Measurements from ENCODE around the gene RAD51B. TPM values are rescaled to one million over a fixed set of nuclear protein-coding genes. Genes with fewer than 3 reads are reported as not detected.

RAD51B gene
- total RNA-seq, 1 experiment from 2014 or later = 20.0 TPM

- H4K20me1 ChIP-seq (ENCODE audit: insufficient read depth) = no peaks in the 10 kb centered on the region
- ATAC-seq (no peak), DNase-seq (ENCODE audit: low read depth, low spot score) (no peak)
- ChIA-PET POLR2A (no interaction called here), CTCF (no interaction called here), RAD21 (ENCODE audit: low non-redundant PET in 1 of 2, low total read pairs in 2 of 2, uncharacterized antibody in 2 of 2, unreplicated experiment in 2 of 2) (no interaction called here)
- H3K27me3 ChIP-seq (ENCODE audit: insufficient read depth, low read length) = no peaks in the 10 kb centered on the region
- H3K9ac ChIP-seq (ENCODE audit: low read length) = no peak overlapping the region
- BruUV-seq (replicated peaks) = no TSS peak
- no peaks in the 10 kb centered on the region for H3K36me3 ChIP-seq (ENCODE audit: control insufficient read depth in 1 of 2, insufficient read depth in 2 of 2, low read length in 2 of 2)
- H3K4me1 ChIP-seq (ENCODE audit: control insufficient read depth in 1 of 2, insufficient read depth in 2 of 2, low read length in 2 of 2) = 0 out of 4 replicates have a peak, but pooled peaks cover 0 to 2% of the 10 kb centered on the region in 2 experiments
- H3K4me3 ChIP-seq (replicated peaks in 1 of 2; ENCODE audit: low read depth in 1 of 2, low read length in 2 of 2) = no peak overlapping the region
- no peaks in the 10 kb centered on the region for H3K9me3 ChIP-seq (ENCODE audit: control insufficient read depth in 1 of 2, insufficient read depth in 1 of 2, low read depth in 1 of 2, low read length in 2 of 2)
- H3K27ac ChIP-seq (ENCODE audit: low read depth, low read length) = no peak overlapping the region
- no peaks in the 10 kb centered on the region for H3K9me2 ChIP-seq (ENCODE audit: insufficient read depth)
- intact Hi-C loops (cut with micrococcal nuclease) = no loop called here
- no peak overlapping the region for H2AFZ ChIP-seq (ENCODE audit: low read depth, low read length, poor library complexity, severe bottlenecking)
- TF ChIP-seq EGR1 (IDR thresholded peaks at IDR 0.05; ENCODE audit: low read depth) (no peak), RAD21 (IDR thresholded peaks at IDR 0.05; ENCODE audit: low read depth) (no peak), ZFX (IDR thresholded peaks at IDR 0.05) (no peak), SP1 (IDR thresholded peaks at IDR 0.05; ENCODE audit: low read depth) (no peak), JUND (IDR thresholded peaks at IDR 0.05) (no peak), YY1 (IDR thresholded peaks at IDR 0.05; ENCODE audit: extremely low read depth, insufficient replicate concordance, low read depth, low read length) (no peak), CTCF (IDR thresholded peaks at IDR 0.05 in 2 of 3, conservative IDR thresholded peaks at IDR 0.05 in 1 of 3; ENCODE audit: borderline replicate concordance in 1 of 3, insufficient read depth in 1 of 3, low read depth in 2 of 3, low read length in 2 of 3) (no peak), POLR2A (IDR thresholded peaks at IDR 0.05; ENCODE audit: borderline replicate concordance, extremely low read depth, insufficient read depth, insufficient read length) (no peak), REST (IDR thresholded peaks at IDR 0.05; ENCODE audit: low read depth) (no peak), TCF7L2 (IDR thresholded peaks at IDR 0.05; ENCODE audit: borderline replicate concordance, extremely low read depth, insufficient read depth, insufficient read length) (no peak), ZNF274 (IDR thresholded peaks at IDR 0.05; ENCODE audit: low read depth, low read length) (no peak), ATF3 (IDR thresholded peaks at IDR 0.05) (no peak)
- H3K79me2 ChIP-seq (ENCODE audit: insufficient read depth, low read length) = no peaks in the 10 kb centered on the region
- no peak overlapping the region for H3K4me2 ChIP-seq (ENCODE audit: low read length)
Observed at GRCh38 chr14:68062651-68063050, 243.1 kb downstream of the RAD51B start.

All from HCT116 (cell line).